Natural killer cell (primary cell): ENCODE data around the gene SCAF8. TPM values are rescaled to one million over a fixed set of nuclear protein-coding genes. Genes with fewer than 3 reads are reported as not detected.
A peak's percentile ranks its signal among the peaks of the same experiment; 100 is the strongest.

Experiments
- ATAC-seq, 3 donors: fragments of 150-1000 bp in 2 of 3; fragments of 200-7000 bp in 1 of 3; cut with Tn5 transposase; 1 replicate in 1 of 3; 2 replicates in 2 of 3; pipeline ENCODE4 v1.10.0; 2021; ENCODE audit warnings: mild to moderate bottlenecking in 2 of 3, moderate library complexity in 2 of 3
- DNase-seq, 2 donors: peaks; one replicate each; pipeline versions ENCODE4 v3.0.0 to v3.0.0-alpha.2; 2013 to 2021; ENCODE audit warnings: mixed read lengths in 1 of 2
- H3K27ac ChIP-seq: one replicate; pipeline ENCODE4 v1.5.1; 2013; ENCODE audit warnings: mild to moderate bottlenecking, low read length
- H3K27me3 ChIP-seq: one replicate; pipeline ENCODE4 v1.6.1; 2013; ENCODE audit warnings: low read length; ENCODE audit not compliant: control insufficient read depth, insufficient read depth
- H3K36me3 ChIP-seq: one replicate; pipeline ENCODE4 v1.6.1; 2013; ENCODE audit warnings: low read length; ENCODE audit not compliant: control insufficient read depth, insufficient read depth
- H3K4me1 ChIP-seq: one replicate; pipeline ENCODE4 v1.6.1; 2013; ENCODE audit warnings: low read length; ENCODE audit not compliant: control insufficient read depth, insufficient read depth
- H3K4me3 ChIP-seq: one replicate; pipeline ENCODE4 v1.5.1; 2013; ENCODE audit warnings: low read length
- H3K9me3 ChIP-seq: one replicate; pipeline ENCODE4 v1.6.1; 2013; ENCODE audit warnings: low read length; ENCODE audit not compliant: control insufficient read depth, insufficient read depth
- H3K27ac Mint-ChIP-seq, 2 donors: one replicate each; pipeline ENCODE4 v1.8.0; 2022; ENCODE audit warnings: mild to moderate bottlenecking in 2 of 2, mixed read lengths in 2 of 2, moderate library complexity in 1 of 2
- H3K27me3 Mint-ChIP-seq, 2 donors: one replicate each; pipeline ENCODE4 v1.8.0; 2022; ENCODE audit warnings: low read depth in 2 of 2, mixed read lengths in 2 of 2
- H3K36me3 Mint-ChIP-seq: one replicate; pipeline ENCODE4 v1.8.0; 2022; ENCODE audit warnings: mixed read lengths
- H3K4me1 Mint-ChIP-seq, 2 donors: one replicate each; pipeline ENCODE4 v1.8.0; 2022; ENCODE audit warnings: mixed read lengths in 2 of 2
- H3K4me3 Mint-ChIP-seq: one replicate; pipeline ENCODE4 v1.8.0; 2022; ENCODE audit warnings: mild to moderate bottlenecking, moderate library complexity, mixed read lengths
- H3K9me3 Mint-ChIP-seq, 2 donors: one replicate each; pipeline ENCODE4 v1.8.0; 2022; ENCODE audit warnings: mixed read lengths in 2 of 2
- CTCF ChIP-seq: fragments of 200-600 bp; IDR thresholded peaks from one replicate; pipeline ENCODE4 v1.8.0; 2022; ENCODE audit warnings: antibody characterized with exemption
- WGBS: methylation state at CpG from one replicate; pipeline ENCODE4 v1.1.7; 2013; ENCODE audit warnings: missing lambda C conversion rate; ENCODE audit not compliant: insufficient coverage; 5-methylcytosine and 5-hydroxymethylcytosine counted together
- intact Hi-C: fragments of 100-400 bp; cut with micrococcal nuclease; formaldehyde crosslinking; loops from one replicate; pipeline ENCODE4 v1.14.2; 2022
- total RNA-seq, 4 donors: library from RNA; stranded (reverse); fragments of 120-200 nt in 1 of 4; gene quantifications; one replicate each; pipeline versions ENCODE4 v1.2.3 to v1.2.4, GENCODE V29; 2013 to 2022

Gene SCAF8
- total RNA-seq, 3 donors from 2014 or later (not counting 1 experiment from before 2014, with no cell fraction given): 60.0 to 74.3 (median 68.2) TPM

DNA sequence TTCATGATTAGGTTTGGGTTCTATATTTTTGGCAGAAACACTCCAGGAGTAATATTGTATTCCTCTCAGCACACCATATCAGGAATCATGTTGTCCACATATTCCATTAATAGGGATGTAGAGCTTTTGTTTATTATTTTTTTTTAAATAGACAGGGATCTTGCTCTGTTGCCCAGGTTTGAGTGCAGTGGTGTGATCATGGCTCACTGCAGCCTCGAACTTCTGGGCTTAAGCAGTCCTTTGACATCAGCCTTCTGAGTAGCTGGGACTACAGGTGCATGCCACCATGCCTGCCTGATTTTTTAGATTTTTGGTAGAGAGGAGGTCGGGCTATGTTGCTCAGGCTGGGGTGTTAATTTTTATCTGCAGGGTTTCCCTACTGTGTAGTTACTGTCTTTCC, 12.0 kb downstream of the SCAF8 start:
- WGBS: 93% methylated on average over 1 of the region's 2 CpGs
- H3K27me3 Mint-ChIP-seq: no peaks in the 10 kb centered on the region
- Histone ChIP-seq H3K36me3 (peaks cover 6% of the 10 kb centered on the region), H3K27ac (no peak overlapping the region), H3K9me3 (no peaks in the 10 kb centered on the region), H3K27me3 (no peaks in the 10 kb centered on the region), H3K4me3 (no peak overlapping the region), H3K4me1 (peaks cover 20% of the 10 kb centered on the region)
- no peaks in the 10 kb centered on the region for H3K36me3 Mint-ChIP-seq
- intact Hi-C loops: no loop called here
- peak overlapping the region; percentile 10 for H3K4me3 Mint-ChIP-seq
- DNase-seq (no peak), ATAC-seq (peak in 1 of 3 donors; percentile 22)
- TF ChIP-seq CTCF: no peak
- peak overlapping the region; percentile 72 to 85 for H3K27ac Mint-ChIP-seq
- H3K9me3 Mint-ChIP-seq: no peaks in the 10 kb centered on the region
- peaks cover 69 to 72% of the 10 kb centered on the region in 2 donors for H3K4me1 Mint-ChIP-seq

DNA sequence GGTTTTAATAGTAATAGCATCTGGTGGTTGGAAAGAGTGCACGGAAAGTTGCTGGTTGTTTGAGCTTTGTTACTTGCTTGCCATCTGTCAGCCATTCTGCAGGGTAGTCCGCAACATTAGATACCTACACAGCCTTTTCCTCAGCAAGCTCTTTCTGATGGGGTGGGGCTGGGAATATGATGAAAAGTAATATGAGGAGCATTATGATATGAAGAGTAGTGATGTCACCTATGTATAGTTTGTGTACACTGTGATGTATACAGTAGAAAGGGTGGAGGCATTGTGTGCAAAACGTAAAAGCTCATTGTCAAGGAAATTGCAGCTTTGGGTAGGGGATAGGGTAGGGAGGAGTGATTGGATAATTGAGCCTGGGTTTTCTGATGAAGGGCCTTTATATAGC, 16.1 kb downstream of the SCAF8 start:
- H3K27ac Mint-ChIP-seq: peak overlapping the region; percentile 47 to 59
- Histone ChIP-seq H3K4me3 (no peak overlapping the region), H3K36me3 (peaks cover 4% of the 10 kb centered on the region), H3K4me1 (peaks cover 24% of the 10 kb centered on the region), H3K27me3 (no peaks in the 10 kb centered on the region), H3K9me3 (no peaks in the 10 kb centered on the region), H3K27ac (no peak overlapping the region)
- TF ChIP-seq CTCF: no peak
- peaks cover 69 to 81% of the 10 kb centered on the region in 2 donors for H3K4me1 Mint-ChIP-seq
- intact Hi-C loops: no loop called here
- H3K27me3 Mint-ChIP-seq: no peaks in the 10 kb centered on the region
- 98% methylated on average over 2 of the region's 3 CpGs for WGBS
- no peak overlapping the region for H3K4me3 Mint-ChIP-seq
- ATAC-seq (no peak), DNase-seq (no peak)
- H3K9me3 Mint-ChIP-seq: no peaks in the 10 kb centered on the region
- H3K36me3 Mint-ChIP-seq: no peaks in the 10 kb centered on the region

DNA sequence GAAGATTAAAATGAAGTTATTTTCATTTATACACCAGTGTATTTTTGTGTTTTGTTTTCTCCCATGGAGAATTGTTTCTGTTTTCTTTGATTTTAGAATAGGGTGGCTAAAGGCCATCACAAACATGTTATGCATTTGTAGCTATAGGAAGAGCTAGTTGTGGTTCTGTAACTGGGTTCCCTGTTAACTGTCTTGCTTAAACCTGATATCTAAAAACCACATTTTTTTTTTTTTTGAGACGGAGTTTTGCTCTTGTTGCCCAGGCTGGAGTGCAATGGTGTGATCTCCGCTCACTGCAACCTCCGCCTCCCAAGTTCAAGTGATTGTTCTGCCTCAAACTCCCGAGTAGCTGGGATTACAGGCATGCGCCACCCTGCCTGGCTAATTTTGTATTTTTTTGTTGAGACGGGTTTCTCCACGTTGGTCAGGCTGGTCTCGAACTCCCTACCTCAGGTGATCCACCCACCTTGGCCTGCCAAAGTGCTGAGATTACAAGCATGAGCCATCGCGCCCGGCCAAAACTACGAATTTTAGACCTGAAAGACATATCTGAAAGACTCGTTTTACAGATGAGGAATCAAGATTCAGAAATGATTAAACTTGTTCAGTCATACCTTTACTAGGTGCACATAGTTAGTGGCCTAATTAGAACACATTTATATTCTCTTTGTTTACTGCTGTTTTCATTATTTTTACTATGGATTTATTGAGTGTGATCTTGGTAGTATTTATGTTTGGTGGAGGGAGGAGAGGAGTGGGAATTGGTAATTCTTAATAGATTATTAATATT, 18.0 kb downstream of the SCAF8 start:
- WGBS: 86% methylated on average over 13 of the region's 13 CpGs
- Histone ChIP-seq H3K9me3 (no peaks in the 10 kb centered on the region), H3K27me3 (no peaks in the 10 kb centered on the region), H3K4me3 (no peak overlapping the region), H3K36me3 (peaks cover 4% of the 10 kb centered on the region), H3K4me1 (peaks cover 21% of the 10 kb centered on the region), H3K27ac (no peak overlapping the region)
- intact Hi-C loops: no loop called here
- peaks cover 64 to 74% of the 10 kb centered on the region in 2 donors for H3K4me1 Mint-ChIP-seq
- DNase-seq (no peak), ATAC-seq (peak in 2 of 3 donors; percentile 50 to 55)
- TF ChIP-seq CTCF: no peak
- no peaks in the 10 kb centered on the region for H3K9me3 Mint-ChIP-seq
- H3K27me3 Mint-ChIP-seq: no peaks in the 10 kb centered on the region
- peak overlapping the region; percentile 62 to 82 for H3K27ac Mint-ChIP-seq
- peak overlapping the region; percentile 32 for H3K4me3 Mint-ChIP-seq
- H3K36me3 Mint-ChIP-seq: no peaks in the 10 kb centered on the region
